ENCODE results near the gene STAMBP.

Gene STAMBP

DNA sequence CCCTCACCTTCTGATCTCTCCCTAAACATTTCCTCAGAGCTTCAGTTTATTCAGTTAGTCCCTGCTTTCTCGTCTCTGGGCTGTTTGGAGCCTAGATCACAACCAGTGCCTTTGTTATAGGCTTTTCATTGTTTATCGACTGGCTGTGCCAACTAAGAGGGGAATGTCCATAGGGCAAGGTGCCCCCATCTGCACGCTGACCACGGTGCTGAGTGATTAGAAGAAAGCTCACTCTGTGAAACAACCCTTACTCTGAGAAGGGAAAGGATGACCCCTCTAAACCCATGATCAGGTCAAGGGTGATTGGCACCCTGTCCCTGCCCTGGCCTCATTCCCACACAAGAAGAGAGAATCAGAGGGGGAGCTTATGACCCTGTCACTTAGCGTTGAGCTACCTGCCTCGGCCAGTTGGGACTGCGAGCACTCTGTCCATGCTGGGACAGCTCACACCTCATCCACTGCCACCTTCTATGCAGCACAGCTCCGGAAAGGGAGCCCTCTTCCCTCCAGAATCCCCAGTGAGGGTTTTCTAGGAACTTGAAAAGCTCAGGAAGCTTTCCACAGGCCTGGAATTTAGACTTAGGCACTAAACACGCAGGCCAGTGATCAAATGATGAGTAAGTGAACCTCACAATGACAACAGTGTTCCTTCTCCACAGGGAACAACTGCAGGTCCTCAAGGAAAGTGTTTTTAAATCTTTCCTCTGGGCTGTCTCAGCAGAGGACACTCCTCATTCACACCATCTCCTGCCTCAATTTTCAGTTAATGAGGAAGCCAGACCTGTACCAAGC is 61.7 kb downstream of the STAMBP start:
- Mint-ChIP-seq H3K36me3 (no peaks in the 10 kb centered on the region), H3K27me3 (peaks cover 13% of the 10 kb centered on the region), H3K27ac (no peak overlapping the region), H3K9me3 (no peaks in the 10 kb centered on the region), H3K4me3 (no peak overlapping the region), H3K4me1 (peaks cover 5% of the 10 kb centered on the region)
- no peak for ATAC-seq

DNA sequence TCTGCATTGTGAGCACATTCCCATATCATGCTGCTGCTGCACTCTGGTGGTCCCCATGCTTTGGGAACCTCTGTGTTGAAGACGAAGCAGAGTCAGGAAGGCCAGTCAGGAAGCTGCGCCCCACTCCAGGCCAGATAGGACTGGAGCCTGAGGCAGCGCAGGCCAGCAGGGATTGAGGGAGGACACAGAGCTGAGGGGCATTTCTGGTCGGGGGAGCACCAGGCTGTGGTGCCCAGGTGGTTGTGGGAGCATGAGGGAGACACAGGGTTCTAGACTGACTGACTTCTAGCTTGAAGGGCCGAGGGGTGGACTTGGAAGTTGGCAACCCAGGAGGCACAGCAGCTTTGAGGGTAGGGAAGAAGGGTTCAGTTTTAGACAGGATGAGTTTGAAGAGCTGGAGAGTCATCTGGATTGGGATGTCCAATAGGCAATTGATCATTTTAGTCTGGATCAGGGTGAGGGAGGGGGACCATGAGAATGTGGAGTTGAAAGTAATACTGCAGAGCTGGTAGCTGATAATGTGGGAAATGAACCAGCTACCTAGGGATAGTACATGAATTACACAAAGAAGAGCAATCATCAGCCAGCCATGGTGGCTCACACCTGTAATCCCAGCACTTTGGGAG is 62.6 kb downstream of the STAMBP start:
- Mint-ChIP-seq H3K27me3 (peaks cover 13% of the 10 kb centered on the region), H3K4me3 (no peak overlapping the region), H3K4me1 (peaks cover 9% of the 10 kb centered on the region), H3K36me3 (no peaks in the 10 kb centered on the region), H3K9me3 (no peaks in the 10 kb centered on the region), H3K27ac (no peak overlapping the region)
- ATAC-seq = no peak

DNA sequence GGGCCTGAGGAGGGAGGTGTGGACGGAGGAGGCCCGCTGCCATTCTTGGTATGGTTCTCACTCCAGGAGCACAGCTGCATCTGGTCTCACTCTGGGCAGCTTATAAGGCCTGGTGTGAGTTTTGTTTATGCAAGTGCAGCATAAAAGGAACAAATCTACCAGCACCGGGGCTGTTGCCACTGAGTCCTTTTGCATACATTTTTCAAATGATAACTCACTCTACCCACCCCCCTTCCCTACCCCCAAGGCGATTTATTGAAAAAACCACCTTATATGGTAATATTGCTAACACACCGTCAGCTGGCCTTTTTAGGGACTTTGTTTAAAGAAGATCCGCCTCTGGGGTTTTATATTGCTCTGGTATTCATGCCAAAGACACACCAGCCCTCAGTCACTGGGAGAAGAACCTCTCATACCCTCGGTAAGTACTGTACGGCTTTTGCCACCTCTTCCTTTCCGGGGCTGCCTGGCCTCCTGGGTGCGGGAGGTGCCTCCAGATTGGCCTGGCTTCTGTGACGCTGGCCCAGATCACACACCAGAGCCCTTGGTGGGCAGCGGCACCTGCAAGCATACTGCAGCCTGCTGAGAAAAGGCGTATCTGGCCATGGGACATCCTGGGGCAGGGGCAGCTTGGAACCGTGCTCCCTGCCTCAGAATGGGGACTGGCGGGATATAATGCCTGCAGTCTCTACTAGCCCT is 64.0 kb downstream of the STAMBP start, which contains the start of gene ACTG2:
Gene ACTG2 (plus strand): TSS at position 378 of the 699 bp plus-strand sequence. CDS start 8,304 bp downstream, outside the sequence.
- no peaks in the 10 kb centered on the region for H3K36me3 Mint-ChIP-seq
- H3K4me3 Mint-ChIP-seq = no peak within 1 kb of the TSS
- H3K27ac Mint-ChIP-seq = no peak within 1 kb of the TSS
- no peak for ATAC-seq
- H3K9me3 Mint-ChIP-seq = no peaks in the 10 kb centered on the region
- no peaks in the 10 kb centered on the region for H3K27me3 Mint-ChIP-seq
- peaks cover 14% of the 10 kb centered on the region for H3K4me1 Mint-ChIP-seq

DNA sequence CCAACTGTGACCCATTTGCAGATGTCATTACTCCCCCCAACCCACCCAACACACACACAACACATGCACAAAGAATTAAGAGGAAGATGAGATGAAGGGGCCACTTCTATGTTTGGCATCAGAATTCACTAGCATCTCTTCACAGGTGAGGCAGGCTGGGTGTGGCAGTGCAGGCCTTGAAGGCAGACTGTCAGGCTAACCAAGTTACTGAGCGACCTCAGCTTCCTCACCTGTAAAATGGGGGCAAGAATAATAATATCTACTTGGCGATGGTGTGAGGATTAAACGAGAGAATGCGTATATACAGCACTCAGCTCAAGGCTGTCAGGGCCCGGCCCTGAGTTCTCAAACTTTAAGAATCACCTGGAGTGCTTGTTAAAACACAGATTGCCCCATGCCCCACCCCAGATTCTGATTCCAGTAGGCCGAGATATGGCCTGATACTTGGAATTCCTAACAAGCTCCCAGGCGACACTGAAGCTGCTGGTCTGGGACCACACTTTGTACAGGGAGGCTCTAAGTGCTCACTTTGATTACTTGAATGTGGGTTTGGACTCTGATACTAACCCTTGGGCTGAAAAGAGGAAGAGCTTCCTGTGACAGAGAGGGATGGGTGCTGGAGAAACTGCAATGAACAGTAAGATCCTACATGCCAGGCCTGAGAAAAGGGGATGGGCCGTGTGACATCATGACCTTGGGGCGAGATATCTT is 65.2 kb downstream of the STAMBP start:
- no peaks in the 10 kb centered on the region for H3K36me3 Mint-ChIP-seq
- ATAC-seq = no peak
- H3K4me3 Mint-ChIP-seq = no peak overlapping the region
- no peak overlapping the region for H3K27ac Mint-ChIP-seq
- H3K27me3 Mint-ChIP-seq = no peaks in the 10 kb centered on the region
- H3K4me1 Mint-ChIP-seq = peaks cover 14% of the 10 kb centered on the region
- no peaks in the 10 kb centered on the region for H3K9me3 Mint-ChIP-seq

DNA sequence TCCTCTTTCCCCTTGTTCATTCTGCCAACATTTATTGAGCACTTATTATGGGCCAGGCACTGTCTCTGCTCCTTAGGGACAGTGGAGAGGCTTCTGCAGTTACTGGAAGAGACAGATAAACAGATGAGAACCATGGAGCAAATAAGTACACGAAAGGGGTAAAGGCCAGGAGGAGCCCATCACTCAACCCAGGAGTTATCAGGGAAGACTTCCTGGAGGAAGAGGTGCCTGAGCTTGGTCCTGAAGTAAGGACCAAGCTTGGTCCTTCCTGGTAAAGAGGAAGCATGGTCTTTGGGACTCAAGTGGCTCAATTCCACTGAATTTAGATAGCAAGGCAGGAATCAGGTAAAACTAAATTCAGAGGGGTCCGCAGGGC is 65.7 kb downstream of the STAMBP start:
- peaks cover 14% of the 10 kb centered on the region for H3K4me1 Mint-ChIP-seq
- H3K27ac Mint-ChIP-seq = no peak overlapping the region
- no peak for ATAC-seq
- H3K9me3 Mint-ChIP-seq = no peaks in the 10 kb centered on the region
- H3K36me3 Mint-ChIP-seq = no peaks in the 10 kb centered on the region
- H3K4me3 Mint-ChIP-seq = no peak overlapping the region
- no peaks in the 10 kb centered on the region for H3K27me3 Mint-ChIP-seq

DNA sequence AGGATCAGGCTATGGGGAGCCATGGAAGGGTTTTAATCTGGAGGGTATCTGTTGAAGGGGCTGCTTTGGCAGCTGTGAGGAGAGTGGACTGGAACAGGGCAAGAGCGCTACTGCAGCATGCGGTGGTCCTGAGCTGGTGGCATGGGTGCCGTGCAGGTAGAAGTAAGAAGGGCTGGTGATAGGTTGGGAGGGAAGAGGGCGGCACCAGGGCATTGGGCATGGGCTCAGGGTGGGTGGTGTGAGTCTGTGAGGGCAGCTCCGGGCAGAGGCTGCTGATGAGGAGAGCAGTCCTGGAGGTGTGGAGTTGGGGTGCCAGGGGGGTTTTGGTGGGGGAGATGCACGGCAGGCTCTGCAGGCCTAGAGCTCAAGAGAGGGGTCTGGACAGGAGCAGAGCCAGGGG is 66.1 kb downstream of the STAMBP start:
- peaks cover 14% of the 10 kb centered on the region for H3K4me1 Mint-ChIP-seq
- no peaks in the 10 kb centered on the region for H3K27me3 Mint-ChIP-seq
- no peaks in the 10 kb centered on the region for H3K36me3 Mint-ChIP-seq
- no peaks in the 10 kb centered on the region for H3K9me3 Mint-ChIP-seq
- ATAC-seq = no peak
- no peak overlapping the region for H3K27ac Mint-ChIP-seq
- H3K4me3 Mint-ChIP-seq = no peak overlapping the region

DNA sequence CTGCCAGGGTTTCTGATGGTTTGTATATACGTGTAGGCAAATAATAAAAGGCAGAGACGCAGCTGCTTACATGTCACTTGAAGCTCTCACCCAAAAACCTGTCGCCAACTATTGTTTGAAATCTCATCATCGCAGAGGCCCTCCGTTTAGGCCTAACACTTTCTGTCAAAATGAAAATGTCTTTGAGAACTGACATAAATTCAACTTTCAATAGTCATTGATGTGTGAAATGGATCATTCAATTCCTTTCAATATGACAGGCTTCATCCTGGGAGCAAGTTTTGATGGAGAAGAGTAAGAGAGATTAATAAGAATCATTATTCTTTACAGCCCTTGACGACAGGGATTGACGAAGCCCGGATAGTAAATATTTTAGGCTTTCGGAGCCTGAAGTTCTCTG is 66.7 kb downstream of the STAMBP start:
- Mint-ChIP-seq H3K36me3 (no peaks in the 10 kb centered on the region), H3K27me3 (no peaks in the 10 kb centered on the region), H3K4me1 (peaks cover 14% of the 10 kb centered on the region), H3K4me3 (no peak overlapping the region), H3K9me3 (no peaks in the 10 kb centered on the region), H3K27ac (no peak overlapping the region)
- ATAC-seq = no peak

DNA sequence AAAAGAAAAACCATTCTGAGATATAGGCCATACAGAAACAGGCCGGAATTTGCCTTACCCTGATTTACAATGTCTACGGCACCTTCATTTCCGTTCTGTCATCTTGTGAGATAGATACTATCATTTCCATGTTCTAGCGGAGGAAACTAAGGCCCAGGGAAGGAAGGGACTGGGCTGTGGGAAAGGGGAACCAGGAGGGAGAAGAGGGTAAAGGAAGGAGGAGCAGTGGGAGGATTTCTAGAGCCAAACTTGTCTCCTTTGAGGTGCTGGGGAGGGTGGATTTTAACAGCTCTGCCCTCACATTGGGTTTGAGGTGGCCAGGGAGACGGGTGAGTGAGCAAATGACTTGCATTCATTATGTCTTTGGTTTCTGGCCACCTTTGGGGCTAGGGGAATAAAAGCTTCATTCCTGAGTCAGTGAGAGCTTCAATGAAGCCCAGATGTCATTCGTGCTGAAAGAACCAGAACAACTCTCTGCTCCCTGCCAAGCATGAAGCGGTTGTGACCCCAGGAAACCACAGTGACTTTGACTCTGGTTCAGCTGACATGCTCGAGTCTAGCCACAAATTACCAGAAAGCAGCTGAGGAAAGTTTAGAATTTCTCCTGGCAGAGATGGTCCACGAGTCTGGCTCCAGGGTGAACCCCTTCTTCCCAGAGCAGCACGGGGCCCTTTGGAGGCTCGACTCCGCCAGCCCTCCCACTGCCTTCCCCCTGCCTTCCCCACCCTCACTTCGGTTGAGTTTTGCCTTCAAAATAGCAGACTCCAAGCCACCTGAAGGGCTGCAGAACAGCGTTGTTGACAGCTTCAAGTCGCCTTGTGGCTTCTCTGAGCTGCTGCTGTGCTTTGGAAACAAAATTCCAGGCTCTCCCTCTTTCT is 67.8 kb downstream of the STAMBP start:
- Mint-ChIP-seq H3K36me3 (no peaks in the 10 kb centered on the region), H3K9me3 (no peaks in the 10 kb centered on the region), H3K4me3 (no peak overlapping the region), H3K4me1 (peaks cover 14% of the 10 kb centered on the region), H3K27ac (peak overlapping the region; percentile 38), H3K27me3 (no peaks in the 10 kb centered on the region)
- ATAC-seq = peak; percentile 87

DNA sequence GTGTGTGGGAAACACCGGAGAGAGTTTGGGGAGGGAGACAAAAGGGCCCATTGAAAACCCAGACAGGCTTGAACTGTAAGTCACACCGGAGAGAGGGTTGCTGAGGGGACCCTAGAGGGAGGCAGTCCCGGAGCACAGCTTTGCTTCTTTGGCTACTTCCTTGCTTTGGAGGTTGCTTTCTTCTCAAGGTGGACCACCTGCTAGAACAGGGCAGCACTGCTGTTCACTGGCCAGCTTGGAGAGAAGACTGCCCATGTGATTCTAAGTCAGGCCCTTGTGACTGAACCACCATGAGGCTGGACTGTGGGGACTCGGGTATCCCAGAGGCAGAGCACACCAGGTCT is 68.5 kb downstream of the STAMBP start:
- no peak for ATAC-seq
- Mint-ChIP-seq H3K9me3 (no peaks in the 10 kb centered on the region), H3K4me1 (peaks cover 14% of the 10 kb centered on the region), H3K36me3 (no peaks in the 10 kb centered on the region), H3K27me3 (peaks cover 2% of the 10 kb centered on the region), H3K27ac (peak overlapping the region; percentile 38), H3K4me3 (no peak overlapping the region)

DNA sequence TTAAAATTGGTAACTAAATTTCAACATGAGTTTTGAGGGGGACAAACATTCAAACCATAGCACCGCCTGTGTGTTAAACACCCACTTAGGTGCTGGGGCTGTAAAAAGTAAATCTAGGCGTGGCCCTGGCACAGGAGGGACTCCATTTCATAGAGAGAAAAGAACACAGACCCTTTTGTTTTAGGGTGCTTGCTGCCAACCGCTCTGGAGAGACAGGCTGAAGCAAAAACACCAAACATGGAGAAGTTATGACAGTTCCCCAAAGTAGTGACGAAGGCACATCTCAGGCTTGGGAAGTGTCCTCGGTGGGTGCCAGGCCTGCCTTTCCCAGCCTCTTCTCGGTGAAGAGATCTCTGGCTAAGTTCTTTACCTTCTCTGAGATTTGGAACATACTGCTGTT is 69.2 kb downstream of the STAMBP start:
- peaks cover 14% of the 10 kb centered on the region for H3K4me1 Mint-ChIP-seq

DNA sequence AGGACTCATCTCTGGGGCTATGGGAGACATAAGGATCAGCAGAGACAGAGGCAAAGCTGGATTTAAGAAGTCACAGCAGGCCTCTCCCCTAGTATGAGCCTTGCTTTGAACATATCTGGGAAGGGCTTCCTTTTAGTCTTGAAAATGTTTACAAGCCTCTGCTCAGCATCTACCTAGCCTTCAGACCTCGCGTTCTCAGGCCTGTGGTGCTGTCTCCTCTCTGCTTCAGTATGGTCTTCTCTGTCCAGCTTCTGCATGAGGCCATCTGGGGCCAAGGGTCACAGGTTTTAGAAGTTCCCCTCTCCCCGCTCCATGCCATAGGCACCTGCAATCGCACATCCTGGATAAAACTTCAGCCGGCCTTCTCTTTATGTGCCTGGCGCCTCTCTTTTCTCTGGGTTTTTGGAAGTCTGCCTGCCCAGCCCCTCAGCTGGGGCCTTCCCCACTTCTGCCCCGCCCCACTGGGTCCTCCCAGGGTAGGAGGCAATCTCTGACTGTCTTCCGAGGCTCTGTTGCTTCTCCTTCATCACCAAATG is 71.1 kb downstream of the STAMBP start:
- H3K27me3 Mint-ChIP-seq = peaks cover 12% of the 10 kb centered on the region
- no peak overlapping the region for H3K27ac Mint-ChIP-seq
- ATAC-seq = no peak
- H3K9me3 Mint-ChIP-seq = no peaks in the 10 kb centered on the region
- H3K4me1 Mint-ChIP-seq = peaks cover 14% of the 10 kb centered on the region
- H3K4me3 Mint-ChIP-seq = no peak overlapping the region
- no peaks in the 10 kb centered on the region for H3K36me3 Mint-ChIP-seq

More for the DNA sequence above, 69.2 kb downstream of the STAMBP start:
- Mint-ChIP-seq H3K27ac (no peak overlapping the region), H3K4me3 (no peak overlapping the region), H3K9me3 (no peaks in the 10 kb centered on the region), H3K36me3 (no peaks in the 10 kb centered on the region), H3K27me3 (peaks cover 9% of the 10 kb centered on the region)
- ATAC-seq = no peak

DNA sequence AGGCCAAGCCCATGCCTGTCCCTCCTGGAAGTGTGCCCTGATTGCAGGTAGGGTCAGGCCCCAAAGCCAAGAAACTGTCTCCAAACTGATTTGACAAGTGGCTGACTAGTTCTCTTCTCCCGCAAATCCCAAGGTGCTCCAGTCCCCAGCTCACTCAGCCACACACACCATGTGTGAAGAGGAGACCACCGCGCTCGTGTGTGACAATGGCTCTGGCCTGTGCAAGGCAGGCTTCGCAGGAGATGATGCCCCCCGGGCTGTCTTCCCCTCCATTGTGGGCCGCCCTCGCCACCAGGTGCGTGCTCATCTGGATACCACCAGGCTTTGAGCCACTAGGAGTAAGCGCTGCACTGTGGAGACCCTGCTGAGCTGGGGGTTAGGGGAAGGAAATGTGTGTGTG is 72.4 kb downstream of the STAMBP start:
- Mint-ChIP-seq H3K9me3 (no peaks in the 10 kb centered on the region), H3K27ac (no peak overlapping the region), H3K4me3 (no peak overlapping the region), H3K27me3 (peaks cover 12% of the 10 kb centered on the region), H3K4me1 (peaks cover 12% of the 10 kb centered on the region), H3K36me3 (no peaks in the 10 kb centered on the region)
- ATAC-seq = no peak

DNA sequence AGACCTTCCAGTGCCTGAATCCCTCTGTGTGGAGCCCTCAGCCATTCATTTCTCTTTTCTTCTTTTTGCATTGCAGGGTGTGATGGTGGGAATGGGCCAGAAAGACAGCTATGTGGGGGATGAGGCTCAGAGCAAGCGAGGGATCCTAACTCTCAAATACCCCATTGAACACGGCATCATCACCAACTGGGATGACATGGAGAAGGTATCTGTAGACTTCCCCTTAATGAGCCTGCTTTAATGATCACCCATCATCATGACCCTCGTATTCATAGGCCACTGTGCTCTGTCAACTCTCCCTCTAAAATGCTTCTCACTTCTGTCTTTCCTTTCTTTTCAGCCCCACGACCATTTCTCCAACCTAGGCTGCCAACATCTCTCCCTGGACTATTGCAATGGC is 73.5 kb downstream of the STAMBP start:
- Mint-ChIP-seq H3K27me3 (peaks cover 12% of the 10 kb centered on the region), H3K9me3 (no peaks in the 10 kb centered on the region), H3K36me3 (no peaks in the 10 kb centered on the region), H3K27ac (no peak overlapping the region), H3K4me1 (peaks cover 1% of the 10 kb centered on the region), H3K4me3 (no peak overlapping the region)
- ATAC-seq = no peak

DNA sequence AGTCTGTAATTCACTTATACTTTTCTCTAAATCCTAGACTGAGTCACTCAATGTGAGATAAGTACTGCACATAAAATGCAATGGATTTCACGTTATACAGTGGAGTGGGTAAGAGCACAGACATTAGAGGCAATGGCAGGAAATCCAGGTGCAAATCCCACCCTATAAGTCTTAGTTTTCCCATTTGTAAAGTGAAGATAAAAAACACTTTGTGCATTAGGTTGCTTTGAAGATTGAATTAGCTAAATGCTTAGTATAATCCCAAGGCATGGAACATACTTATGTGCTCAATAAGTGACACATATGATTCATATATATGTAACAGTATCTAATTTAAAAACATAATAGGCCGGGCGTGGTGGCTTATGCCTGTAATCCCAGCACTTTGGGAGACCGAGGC is 74.6 kb downstream of the STAMBP start:
- Mint-ChIP-seq H3K4me1 (peaks cover 6% of the 10 kb centered on the region), H3K9me3 (no peaks in the 10 kb centered on the region), H3K27ac (no peak overlapping the region), H3K4me3 (no peak overlapping the region), H3K27me3 (peaks cover 12% of the 10 kb centered on the region), H3K36me3 (no peaks in the 10 kb centered on the region)
- no peak for ATAC-seq

Measured in stimulated activated memory B cell treated with anti-CD40 and anti-IgM and Interleukin-4, amounts not matched to agents 10 μg/mL and 1 μg/mL and 100 μg/mL, for 72 hours (primary cell).